HG02678 (cell line): ENCODE data around the gene DNAH10.

ENCODE experiments used
- ATAC-seq: cut with Tn5 transposase; IDR thresholded peaks from one replicate; pipeline ENCODE4 v1.9.1; 2021; ENCODE audit warnings: mild to moderate bottlenecking, moderate library complexity; ENCODE audit not compliant: unreplicated experiment

Gene DNAH10

DNA sequence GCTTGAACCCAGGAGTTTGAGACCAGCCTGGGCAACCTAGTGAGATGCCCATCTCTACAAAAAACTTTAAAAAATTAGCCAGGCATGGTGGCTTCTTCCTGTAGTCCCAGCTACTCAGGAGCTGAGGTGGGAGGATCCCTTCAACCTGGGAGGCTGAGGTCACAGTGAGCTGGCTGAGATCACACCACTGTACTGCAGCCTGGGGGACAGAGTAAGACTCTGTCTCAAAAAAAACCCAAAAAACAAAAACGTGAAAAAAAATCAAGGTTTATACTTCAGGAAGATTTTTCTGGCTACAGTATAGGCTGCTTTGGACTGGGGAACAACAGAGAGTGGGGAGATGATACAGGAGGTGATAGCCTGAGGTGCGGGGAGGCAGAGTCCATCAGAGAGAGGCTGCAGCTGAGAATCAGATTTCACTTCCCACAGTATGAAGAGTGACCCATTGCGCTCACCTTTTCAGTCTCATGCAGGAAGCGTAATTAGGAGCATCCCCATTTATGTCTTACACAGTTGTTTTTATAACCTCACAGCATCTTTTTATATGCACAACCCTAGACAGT lies 28.9 kb downstream of the DNAH10 start:
- no peak for ATAC-seq

DNA sequence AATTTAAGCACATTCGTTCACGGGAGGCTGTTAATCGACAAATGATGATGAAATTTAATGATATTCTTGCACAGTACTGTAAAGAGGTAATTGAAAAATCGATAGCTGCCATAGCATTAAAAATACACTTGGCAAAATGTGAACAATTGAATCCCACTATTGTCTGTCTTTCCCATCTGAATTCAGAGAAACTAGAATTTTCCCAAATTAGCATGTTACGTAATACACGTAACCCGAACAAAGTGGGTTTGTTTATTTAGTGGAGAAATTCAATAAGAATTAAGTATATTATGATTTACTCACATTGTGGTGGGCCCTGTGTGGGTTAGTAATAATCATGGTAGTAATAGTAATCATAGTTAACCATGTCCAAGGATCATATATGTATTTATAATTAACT lies 31.9 kb downstream of the DNAH10 start:
- no peak for ATAC-seq

DNA sequence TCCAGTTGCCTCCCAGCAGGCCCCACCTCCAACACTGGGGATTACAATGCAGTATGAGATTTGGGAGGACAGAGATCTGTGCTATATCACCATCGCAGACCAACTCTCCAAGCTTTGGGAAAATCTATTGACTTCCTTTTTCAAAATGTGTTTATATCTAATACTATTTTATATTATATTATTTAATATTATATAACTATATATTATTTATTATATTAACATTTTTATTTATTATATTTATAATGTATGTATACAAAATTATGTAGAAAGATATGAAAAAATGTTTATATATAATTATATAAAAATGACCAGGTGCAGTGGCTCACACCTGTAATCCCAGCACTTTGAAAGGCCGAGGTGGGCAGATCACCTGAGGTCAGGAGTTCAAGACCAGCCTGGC lies 36.4 kb downstream of the DNAH10 start:
- ATAC-seq: no peak

DNA sequence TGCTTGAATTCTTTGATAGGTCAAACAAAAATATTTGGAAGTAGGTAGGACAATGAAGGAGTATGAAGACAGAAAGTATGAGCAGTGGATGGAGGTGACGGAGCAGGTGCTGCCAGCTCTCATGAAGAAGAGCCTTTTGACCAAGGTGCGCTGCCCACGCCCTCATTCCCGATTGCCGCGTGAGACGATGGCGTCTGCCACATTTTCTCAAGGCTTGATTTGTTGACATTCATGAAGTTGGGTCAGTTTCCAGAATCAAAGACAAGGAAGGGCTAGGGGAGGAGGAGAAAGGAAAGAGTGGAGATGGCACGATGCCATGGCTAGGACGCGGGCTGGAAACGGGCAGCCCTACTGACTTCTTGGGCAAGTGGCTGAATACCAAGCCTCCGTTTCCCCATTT lies 37.1 kb downstream of the DNAH10 start:
- ATAC-seq: no peak

DNA sequence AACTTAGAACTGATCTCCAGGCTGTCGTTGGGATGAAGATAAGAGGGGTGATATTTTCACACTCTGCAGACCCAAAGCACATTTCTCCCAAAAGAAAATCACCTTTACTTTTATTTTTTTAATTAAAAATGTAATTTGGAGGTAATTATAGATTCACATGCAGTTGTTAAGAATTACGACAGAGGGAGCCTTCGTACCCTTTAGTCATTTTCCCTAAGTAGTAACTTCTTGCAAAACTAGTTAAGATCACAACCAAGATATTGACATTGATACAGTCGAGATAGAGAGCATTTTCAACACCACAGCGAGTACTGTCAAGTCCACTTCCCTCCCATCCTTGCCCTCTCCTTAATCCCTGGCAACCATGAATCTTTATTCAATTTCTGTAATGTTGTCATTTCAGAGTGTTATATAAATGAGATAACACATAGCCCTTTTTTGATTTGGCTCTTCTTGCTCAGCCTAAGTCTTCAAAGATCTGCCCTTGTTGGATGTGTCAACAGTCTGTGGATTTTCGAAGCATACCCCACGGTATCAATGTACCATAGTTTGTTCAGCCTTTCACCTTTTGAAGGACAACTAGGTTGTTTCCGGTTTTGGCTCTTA lies 39.6 kb downstream of the DNAH10 start:
- ATAC-seq: no peak

DNA sequence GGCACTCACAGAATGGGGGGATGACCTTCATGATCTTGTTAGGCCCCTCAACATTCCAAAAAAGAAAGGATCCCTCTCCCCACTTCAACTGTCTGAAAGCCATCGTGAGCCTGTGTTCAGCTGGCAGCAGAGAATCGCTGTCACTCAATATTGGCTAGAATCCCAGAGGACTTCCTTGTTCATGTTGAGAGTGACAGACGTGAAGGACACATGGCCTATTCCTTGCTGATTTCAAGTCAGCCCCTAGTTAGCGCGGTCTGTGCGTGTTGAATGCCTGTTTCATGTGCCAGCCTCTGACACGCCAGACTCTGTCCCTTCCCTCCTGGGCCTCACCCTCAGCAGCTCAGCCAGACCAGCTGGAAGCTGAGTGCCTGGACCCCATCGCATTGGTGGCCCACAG lies 43.1 kb downstream of the DNAH10 start:
- ATAC-seq: no peak

DNA sequence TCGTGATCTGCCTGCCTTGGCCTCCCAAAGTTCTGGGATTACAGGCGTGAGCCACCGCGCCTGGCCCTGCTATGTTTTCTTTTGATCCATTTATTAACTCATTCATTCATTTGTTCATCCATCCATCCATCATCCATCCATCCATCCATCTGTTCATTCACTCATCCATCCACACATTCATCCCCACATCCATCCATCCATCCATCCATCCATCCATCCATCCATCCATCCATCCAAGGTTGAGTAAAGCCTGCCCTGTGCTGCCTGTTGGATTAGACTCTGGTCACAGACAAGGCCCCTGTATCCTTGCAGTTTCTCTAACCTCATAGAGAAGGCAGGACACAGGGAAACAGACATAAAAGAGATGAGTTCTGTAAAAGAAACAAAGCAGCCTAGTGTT lies 44.9 kb downstream of the DNAH10 start:
- ATAC-seq: no peak

DNA sequence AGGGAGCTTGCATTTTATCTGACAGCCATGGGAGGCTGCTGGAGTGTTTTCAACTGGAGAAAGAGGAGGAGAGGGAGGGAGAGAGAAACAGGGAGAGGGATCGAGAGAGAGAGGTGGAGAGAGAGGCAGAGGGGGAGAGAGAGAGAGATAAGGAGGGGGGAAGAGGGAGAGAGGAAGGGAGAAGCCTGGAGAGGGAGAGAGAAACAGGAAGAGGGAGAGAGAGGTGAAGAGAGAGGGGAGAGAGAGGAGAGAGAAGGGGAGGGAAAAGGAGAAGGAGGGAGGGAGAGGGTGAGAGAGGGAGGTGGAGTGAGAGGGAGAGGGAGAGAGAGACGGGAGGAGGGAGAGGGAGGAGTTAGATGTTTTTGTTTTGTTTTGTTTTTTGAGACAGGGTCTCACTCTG lies 45.6 kb downstream of the DNAH10 start:
- ATAC-seq: no peak

DNA sequence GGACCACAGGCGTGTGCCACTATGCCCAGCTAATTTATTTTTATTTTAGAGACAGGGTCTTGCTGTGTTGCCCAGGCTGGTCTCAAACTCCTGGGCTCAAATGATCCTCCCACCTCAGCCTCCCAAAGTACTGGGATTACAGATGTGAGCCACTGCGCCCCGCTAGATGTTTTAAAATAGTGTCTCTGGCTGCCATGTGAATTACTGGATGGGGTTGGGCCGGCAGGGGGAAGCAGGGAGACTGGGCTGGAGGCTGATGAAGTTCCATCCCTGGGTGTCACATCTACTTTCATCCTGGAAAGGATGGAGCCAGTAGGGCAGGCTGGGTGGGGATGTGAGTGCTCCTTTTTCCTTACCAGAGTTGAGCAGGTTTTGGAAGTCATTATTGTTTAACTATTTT lies 46.1 kb downstream of the DNAH10 start:
- no peak for ATAC-seq

DNA sequence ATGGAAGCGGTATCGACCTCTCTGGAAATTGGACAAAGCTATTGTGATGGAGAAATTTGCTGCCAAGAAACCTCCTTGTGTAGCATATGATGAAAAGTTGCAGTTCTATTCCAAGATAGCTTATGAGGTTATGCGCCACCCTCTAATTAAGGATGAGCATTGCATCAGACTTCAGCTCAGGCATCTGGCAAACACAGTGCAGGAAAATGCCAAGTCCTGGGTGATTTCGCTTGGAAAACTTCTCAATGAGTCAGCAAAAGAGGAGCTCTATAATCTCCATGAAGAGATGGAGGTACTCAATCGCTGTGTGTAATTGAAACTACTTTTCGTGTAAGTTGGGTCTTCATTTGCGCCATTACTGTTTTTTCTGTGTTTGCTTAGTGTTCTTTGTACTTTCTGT lies 51.2 kb downstream of the DNAH10 start:
- no peak for ATAC-seq

DNA sequence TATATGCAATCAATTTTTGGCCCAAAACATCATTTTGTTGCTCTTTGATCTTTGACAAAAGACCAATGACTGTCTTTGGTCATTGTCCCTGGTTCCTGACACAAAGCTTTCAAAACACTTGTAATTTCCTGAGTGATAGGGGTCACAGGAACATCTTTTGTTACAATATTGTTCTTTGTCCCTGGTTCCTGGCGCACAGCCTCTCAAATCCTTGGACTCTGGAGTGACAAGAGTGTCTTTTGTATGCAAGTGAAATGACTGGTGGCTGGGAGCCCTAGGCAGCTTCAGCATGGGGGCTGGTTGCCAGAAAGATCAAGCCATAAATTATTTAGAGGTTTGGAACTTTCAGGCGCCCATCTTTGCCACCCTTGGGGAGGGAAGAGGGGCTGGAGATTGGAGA lies 53.9 kb downstream of the DNAH10 start:
- no peak for ATAC-seq

DNA sequence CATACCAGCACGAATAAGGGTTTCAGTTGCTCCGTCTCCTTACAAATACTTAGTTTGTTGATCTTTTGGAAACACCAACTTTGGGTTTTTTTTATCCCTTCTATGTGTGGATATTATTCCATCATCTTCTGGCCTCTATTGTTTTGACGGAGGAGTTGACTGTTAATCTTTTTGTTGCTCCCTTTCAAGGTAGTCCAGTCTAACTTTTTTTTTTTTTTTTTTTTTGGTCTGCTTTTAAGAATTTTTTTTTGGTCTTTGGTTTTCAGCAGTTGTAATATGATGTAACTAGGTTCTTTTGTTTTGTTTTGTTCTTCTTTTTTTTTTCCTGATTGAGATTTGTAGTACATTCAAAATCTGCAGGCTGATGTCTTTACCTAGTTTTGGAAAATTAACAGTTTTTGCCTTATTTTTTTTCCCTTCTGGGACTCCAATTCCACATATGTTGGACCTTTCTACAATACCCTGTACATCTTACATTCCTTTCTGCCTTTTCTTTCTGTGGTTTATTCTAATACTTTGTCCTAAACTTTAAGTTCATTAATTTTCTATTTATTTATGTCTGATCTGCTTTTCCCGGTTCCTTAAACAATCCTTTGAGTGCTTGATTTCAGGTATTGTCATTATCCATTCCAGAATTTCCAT lies 54.9 kb downstream of the DNAH10 start:
- no peak for ATAC-seq

DNA sequence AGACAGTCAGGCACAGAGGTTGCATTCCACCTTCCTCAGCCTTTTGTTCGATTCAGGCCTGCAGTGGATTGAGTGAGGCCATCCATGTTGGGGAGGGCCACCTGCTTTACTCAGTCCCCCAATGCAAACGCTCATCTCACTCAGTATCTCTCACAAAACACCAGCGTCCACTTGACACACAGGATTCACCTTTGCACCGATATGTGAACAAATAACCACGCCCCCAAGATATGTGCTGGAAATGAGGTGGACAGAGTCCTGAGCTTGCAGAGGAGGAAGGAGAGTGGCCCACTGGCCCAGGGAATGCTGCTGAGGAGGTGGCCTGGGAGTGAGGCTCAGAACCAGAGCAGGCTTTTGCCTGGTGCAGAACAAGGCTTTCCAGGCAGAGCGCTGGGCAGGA lies 60.7 kb downstream of the DNAH10 start:
- no peak for ATAC-seq

DNA sequence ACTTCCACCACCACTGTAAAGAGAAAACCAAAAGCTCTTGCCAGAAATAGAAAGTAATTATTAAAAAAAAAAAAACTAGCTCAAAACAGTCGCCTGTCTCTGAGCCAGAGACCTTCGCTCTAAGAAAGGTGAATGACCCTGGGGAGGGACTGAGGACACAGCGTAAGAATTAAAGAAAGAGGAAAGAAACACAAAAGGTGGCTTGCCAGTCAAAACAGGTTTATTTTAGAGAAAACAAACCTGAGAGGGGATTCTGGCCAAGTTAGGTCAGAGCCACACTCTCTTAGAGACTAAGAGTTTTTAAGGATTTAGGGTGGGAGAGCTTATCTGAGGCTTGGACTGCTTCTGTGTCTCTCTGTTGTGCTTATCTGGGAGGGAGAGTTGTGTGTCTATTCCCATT lies 66.0 kb downstream of the DNAH10 start:
- ATAC-seq: no peak

DNA sequence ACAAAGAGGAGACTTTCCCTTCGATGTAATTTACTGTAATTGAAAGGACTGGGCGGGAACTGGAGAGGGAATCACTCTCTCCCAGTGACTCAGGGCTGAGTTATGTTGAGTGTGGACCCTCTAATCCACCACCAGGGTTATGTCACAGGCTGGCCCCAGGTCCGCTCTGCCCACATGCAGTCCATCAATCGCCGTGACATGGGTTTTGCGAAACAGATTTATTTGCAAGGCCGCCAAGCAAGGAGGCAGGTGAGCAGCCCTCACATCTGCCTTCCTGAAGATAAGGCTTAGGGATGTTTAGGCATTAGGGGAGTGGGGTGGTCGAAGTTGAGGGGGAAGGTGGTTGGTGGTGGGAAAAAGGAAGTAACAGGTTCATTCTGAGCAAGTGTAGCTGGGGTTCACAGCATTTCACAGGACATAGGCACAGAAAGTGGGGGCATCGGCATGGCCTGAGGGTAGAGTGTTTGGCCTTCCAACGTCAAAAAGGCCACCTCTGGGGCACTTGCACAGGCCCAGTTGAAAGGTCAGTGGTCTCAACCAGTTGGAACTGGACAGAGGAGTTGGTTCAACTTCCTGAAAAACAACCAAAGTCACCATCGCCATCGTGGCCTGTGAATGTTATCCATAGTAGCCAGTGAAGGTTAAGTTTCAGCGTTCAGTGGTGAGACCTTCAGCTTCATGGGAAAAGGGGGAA lies 66.9 kb downstream of the DNAH10 start:
- no peak for ATAC-seq

DNA sequence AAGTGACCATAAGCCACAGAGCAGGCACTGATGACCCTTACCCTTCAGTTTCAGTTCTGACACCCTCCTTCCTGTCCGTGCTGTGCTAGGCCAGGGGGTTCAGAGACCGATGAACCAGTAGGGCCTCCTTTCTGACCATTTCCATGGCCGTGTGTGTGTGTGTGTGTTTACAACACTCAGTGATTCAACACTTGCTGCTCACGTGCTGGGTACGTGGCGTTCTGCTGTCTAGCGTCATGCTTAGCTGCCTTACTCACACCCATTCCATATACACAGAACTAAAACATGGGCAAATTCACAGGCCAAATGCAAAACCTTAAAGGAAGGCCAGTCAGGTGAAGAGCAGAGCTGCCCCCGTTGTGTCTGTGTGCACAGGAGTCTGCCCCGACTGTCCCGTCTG lies 67.5 kb downstream of the DNAH10 start:
- no peak for ATAC-seq

DNA sequence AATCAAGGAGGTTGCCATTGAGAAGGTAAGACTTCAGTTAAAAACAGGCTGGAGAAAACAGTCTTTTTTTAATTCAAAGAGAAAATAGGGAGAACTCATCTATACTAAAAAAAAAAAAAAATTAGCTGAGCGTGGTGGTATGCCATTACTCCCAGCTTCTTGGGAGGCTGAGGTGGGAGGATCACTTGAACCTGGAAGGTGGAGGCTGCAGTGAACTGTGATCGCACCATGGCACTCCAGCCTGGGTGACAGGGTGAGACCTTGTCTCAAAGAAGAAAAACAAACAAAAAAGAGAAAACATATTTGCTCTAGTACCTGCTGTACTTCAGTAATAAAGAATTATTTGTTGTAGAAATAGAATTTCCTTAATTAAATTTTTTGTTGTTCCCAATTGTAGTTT lies 68.6 kb downstream of the DNAH10 start:
- ATAC-seq: no peak

DNA sequence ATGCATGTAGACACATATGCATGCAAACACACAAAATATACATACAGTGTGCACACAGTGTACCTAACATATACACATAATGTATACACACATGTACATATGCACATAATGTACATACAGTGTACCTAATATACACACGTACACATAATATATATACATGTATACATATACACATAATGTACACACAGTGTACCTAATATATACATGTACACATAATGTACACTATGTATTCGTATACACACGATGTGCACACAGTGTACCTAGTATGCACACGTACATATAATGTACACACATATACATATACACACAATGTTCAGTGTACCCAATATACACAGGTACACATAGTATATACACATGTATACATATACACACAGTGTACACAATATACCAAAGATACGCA lies 70.0 kb downstream of the DNAH10 start:
- no peak for ATAC-seq

DNA sequence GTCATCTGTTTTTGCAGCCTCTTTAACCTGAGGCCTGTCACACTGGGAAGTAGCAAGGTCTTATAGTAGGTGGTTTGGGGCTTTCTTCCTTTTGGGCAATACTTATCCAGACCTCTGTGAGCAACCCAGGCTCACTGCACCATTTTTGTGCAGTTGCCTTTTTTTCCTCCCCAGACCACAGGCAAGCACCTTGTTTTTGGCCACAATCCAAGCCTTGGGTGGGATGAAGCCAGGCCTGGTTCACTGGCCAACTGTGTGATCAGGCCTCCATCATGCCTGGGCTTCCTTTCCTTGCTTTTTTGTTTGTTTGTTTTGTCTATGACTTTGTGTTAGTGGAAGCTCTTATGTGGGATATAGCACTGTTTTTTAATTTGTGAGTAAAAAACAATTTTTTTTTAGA lies 71.7 kb downstream of the DNAH10 start:
- ATAC-seq: no peak

DNA sequence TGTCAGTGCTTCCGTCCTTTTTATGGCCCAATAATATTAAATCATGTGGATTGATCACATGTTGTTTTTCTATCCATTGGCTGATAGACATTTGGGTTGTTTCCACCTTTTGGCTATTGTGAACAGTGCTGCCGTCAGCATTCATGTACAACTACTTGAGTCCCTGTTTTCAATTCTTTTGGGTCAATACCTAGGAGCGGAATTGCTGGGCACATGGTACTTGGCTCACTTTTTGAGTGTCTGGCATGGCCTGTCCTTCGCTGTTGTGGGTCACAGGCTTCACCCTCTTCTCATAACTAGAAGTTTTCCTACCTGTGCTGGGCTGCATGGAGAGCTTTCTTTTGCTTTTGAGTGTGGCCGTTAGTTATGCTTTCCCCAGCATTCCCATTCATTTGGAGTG lies 72.7 kb downstream of the DNAH10 start:
- ATAC-seq: no peak

DNA sequence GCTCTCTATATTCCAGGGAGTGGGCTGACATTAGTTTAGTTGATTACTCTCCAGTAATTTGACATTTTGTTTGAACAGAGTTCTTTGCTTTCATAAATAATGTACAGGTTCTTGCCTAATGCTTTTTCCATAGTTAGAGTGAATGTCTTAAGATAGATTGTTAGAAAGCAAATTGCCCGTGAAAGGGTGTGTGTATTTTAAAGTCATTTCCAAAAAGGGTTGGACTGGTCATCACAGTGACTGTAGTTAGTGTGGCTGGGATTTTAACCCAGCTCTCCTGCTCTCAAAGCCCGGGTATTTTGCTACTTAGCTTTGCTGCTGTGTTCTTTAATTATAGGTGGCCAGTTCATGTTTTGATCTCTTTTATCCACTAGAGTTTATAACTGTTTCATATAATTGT lies 74.2 kb downstream of the DNAH10 start:
- ATAC-seq: no peak

DNA sequence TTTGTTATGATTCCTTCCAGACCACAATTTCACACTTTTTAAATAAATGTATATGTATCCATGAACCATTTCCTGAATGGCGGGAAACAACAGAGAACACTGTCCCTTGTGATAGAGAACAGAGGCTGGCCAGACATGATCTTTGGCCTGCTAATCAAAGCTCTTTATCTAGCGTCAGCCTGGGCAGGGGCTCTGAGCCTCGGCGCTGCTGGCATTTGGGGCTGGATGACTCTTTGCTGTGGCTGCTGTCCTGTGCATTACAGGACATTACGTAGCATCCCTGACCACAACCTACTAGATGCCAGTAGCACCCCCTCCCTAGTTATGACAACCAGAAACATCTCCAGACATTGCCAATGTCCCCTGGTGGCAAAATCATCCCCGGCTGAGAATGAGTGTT lies 77.7 kb downstream of the DNAH10 start:
- ATAC-seq: no peak
